HEK293T (cell line): ENCODE data around the gene TEAD2.

Source experiments
- CTCF ChIA-PET: fragments of 350-600 bp; formaldehyde crosslinking; extraction: SDS; loops from one replicate; lab custom pipeline; 2021; ENCODE audit warnings: antibody characterized with exemption, inconsistent platforms; lab: Yijun Ruan, JAX
- POLR2A ChIA-PET: fragments of 350-600 bp; formaldehyde crosslinking; extraction: SDS; loops from one replicate; lab custom pipeline; 2020; ENCODE audit warnings: antibody characterized with exemption, inconsistent platforms; lab: Yijun Ruan, JAX
- DNase-seq: peaks from one replicate; pipeline ENCODE4 v3.0.0; 2012; ENCODE audit warnings: mixed read lengths; ENCODE audit errors: extremely low spot score
- ARNT ChIP-seq: fragments of 450-650 bp; IDR thresholded peaks from 2 replicates; pipeline ENCODE4 v1.6.1; 2017; ENCODE audit warnings: mild to moderate bottlenecking
- BHLHE40 ChIP-seq: fragments of 450-650 bp; IDR thresholded peaks from 2 replicates; pipeline ENCODE4 v1.6.1; 2016; ENCODE audit warnings: mild to moderate bottlenecking, moderate library complexity, borderline replicate concordance
- CTBP1 ChIP-seq: fragments of 450-650 bp; IDR thresholded peaks from 2 replicates; pipeline ENCODE4 v1.6.1; 2016; ENCODE audit warnings: borderline replicate concordance
- ELF4 ChIP-seq: fragments of 450-650 bp; IDR thresholded peaks from 2 replicates; pipeline ENCODE4 v1.6.1; 2017; ENCODE audit warnings: antibody characterized with exemption
- FOXA1 ChIP-seq: fragments of 450-650 bp; IDR thresholded peaks from 2 replicates; pipeline ENCODE4 v1.6.1; 2016; ENCODE audit warnings: mild to moderate bottlenecking
- FOXK2 ChIP-seq: fragments of 450-650 bp; IDR thresholded peaks from 2 replicates; pipeline ENCODE4 v1.6.1; 2016; ENCODE audit warnings: mild to moderate bottlenecking
- FOXM1 ChIP-seq: fragments of 450-650 bp; IDR thresholded peaks from 2 replicates; pipeline ENCODE4 v1.6.1; 2017; ENCODE audit warnings: mild to moderate bottlenecking, borderline replicate concordance
- HDGF ChIP-seq: fragments of 450-650 bp; IDR thresholded peaks from 2 replicates; pipeline ENCODE4 v1.6.1; 2017; ENCODE audit warnings: antibody characterized with exemption, borderline replicate concordance
- L3MBTL2 ChIP-seq: fragments of 450-650 bp; conservative IDR thresholded peaks from 2 replicates; pipeline ENCODE4 v1.6.1; 2016; ENCODE audit warnings: mild to moderate bottlenecking
- LEF1 ChIP-seq: fragments of 450-650 bp; IDR thresholded peaks from 2 replicates; pipeline ENCODE4 v1.6.1; 2017; ENCODE audit warnings: mild to moderate bottlenecking, borderline replicate concordance
- NFRKB ChIP-seq: fragments of 450-650 bp; IDR thresholded peaks from 2 replicates; pipeline ENCODE4 v1.6.1; 2016; ENCODE audit warnings: mild to moderate bottlenecking, moderate library complexity
- PKNOX1 ChIP-seq: fragments of 450-650 bp; IDR thresholded peaks from 2 replicates; pipeline ENCODE4 v1.6.1; 2016
- SP1 ChIP-seq: fragments of 450-650 bp; IDR thresholded peaks from 2 replicates; pipeline ENCODE4 v1.6.1; 2017
- SUZ12 ChIP-seq: fragments of 450-650 bp; IDR thresholded peaks from 2 replicates; pipeline ENCODE4 v1.6.1; 2016; ENCODE audit warnings: mild to moderate bottlenecking
- TARDBP ChIP-seq: fragments of 450-650 bp; IDR thresholded peaks from 2 replicates; pipeline ENCODE4 v1.6.1; 2016
- ZNF384 ChIP-seq: fragments of 450-650 bp; IDR thresholded peaks from 2 replicates; pipeline ENCODE4 v1.6.1; 2016

Gene TEAD2

GRCh38 chr19:49395581-49396407 is 33.6 kb upstream of the TEAD2 start:
- TF ChIP-seq NFRKB (no peak), L3MBTL2 (no peak), FOXM1 (no peak), TARDBP (no peak)
- ChIA-PET POLR2A (no interaction called here), CTCF (no interaction called here)
- DNase-seq, result no peak

GRCh38 chr19:49393881-49394280 is 31.7 kb upstream of the TEAD2 start:
- POLR2A ChIA-PET, result interaction anchor here (0.6 to 1.8 kb wide), 5 partner anchors 9 to 58 kb away, joined by 3 to 6 read pairs (median 4); partner anchors contain the start of gene PIH1D1

GRCh38 chr19:49391581-49392399 is 29.6 kb upstream of the TEAD2 start:
- CTCF ChIA-PET, result interaction anchor here (0.6 to 2.0 kb wide), 12 partner anchors 12 to 104 kb away, joined by 3 to 11 read pairs (median 3); partner anchors contain the start of genes GFY and SLC17A7
- TF ChIP-seq FOXA1 (no peak), TARDBP (no peak), PKNOX1 (peak; percentile 54; the same call in 1 of the 2 replicates)
- POLR2A ChIA-PET, result interaction anchor here (0.9 to 1.4 kb wide), 3 partner anchors 12 to 62 kb away, joined by 3 to 8 read pairs (median 6); partner anchors contain the start of genes ALDH16A1 and PIH1D1
- peak; percentile 85 for DNase-seq

More at GRCh38 chr19:49393881-49394280, 31.7 kb upstream of the TEAD2 start:
- CTCF ChIA-PET, result interaction anchor here (1.5 kb wide), 1 partner anchor 10 kb away, joined by 4 read pairs; no protein-coding TSS in a partner anchor
- no peak for DNase-seq
- TF ChIP-seq FOXA1 (no peak), FOXK2 (no peak), NFRKB (no peak), HDGF (no peak)

GRCh38 chr19:49390929-49391359 is 28.7 kb upstream of the TEAD2 start:
- TF ChIP-seq HDGF, result no peak
- TF ChIP-seq FOXA1, result no peak
- no peak for TF ChIP-seq ARNT
- no peak for TF ChIP-seq NFRKB
- TF ChIP-seq TARDBP, result no peak
- TF ChIP-seq LEF1, result no peak
- TF ChIP-seq SUZ12, result no peak
- TF ChIP-seq BHLHE40, result no peak
- no peak for TF ChIP-seq ZNF384
- TF ChIP-seq ELF4, result no peak
- no peak for TF ChIP-seq CTBP1
- no peak for TF ChIP-seq PKNOX1
- TF ChIP-seq SP1, result no peak
- no peak for TF ChIP-seq L3MBTL2
- no peak for TF ChIP-seq FOXK2
- ChIA-PET CTCF (interaction anchor here (0.6 to 1.6 kb wide), 9 partner anchors 13 to 105 kb away, joined by 3 to 11 read pairs (median 3); partner anchors contain the start of genes GFY and SLC17A7), POLR2A (interaction anchor here (0.9 to 1.4 kb wide), 3 partner anchors 13 to 62 kb away, joined by 3 to 8 read pairs (median 6); partner anchors contain the start of genes ALDH16A1 and PIH1D1)
- no peak for DNase-seq

- CTCF ChIA-PET, result interaction anchor here (1.1 to 1.6 kb wide), 2 partner anchors 13 to 27 kb away, joined by 4 read pairs; no protein-coding TSS in a partner anchor
- no peak for TF ChIP-seq SUZ12
- no peak for TF ChIP-seq TARDBP
- TF ChIP-seq ELF4, result no peak
- no peak for TF ChIP-seq L3MBTL2
- no peak for TF ChIP-seq FOXA1
- TF ChIP-seq PKNOX1, result no peak
- TF ChIP-seq FOXK2, result no peak
- no peak for TF ChIP-seq ARNT
- TF ChIP-seq CTBP1, result no peak
- no peak for TF ChIP-seq BHLHE40
- no peak for TF ChIP-seq LEF1
- TF ChIP-seq FOXM1, result no peak
- TF ChIP-seq ZNF384, result no peak
- TF ChIP-seq HDGF, result no peak
- TF ChIP-seq SP1, result no peak
- DNase-seq, result no peak
- POLR2A ChIA-PET, result interaction anchor here (0.6 to 1.2 kb wide), 2 partner anchors 56 to 62 kb away, joined by 3 to 4 read pairs; partner anchors contain the start of gene ALDH16A1
These were observed 28.1 kb upstream of the TEAD2 start for GRCh38 chr19:49390131-49390928.
